ENCODE measurements around the gene SLC25A33. TPM values are rescaled to one million over a fixed set of nuclear protein-coding genes. Genes with fewer than 3 reads are reported as not detected.
"Not testable (repeated sequence)": the region's sequence is repeated elsewhere in the genome, so short reads cannot be mapped to it uniquely, and the experiment has no call there.

The SLC25A33 gene
- total RNA-seq, 1 experiment from 2014 or later, result 8.0 TPM

DNA sequence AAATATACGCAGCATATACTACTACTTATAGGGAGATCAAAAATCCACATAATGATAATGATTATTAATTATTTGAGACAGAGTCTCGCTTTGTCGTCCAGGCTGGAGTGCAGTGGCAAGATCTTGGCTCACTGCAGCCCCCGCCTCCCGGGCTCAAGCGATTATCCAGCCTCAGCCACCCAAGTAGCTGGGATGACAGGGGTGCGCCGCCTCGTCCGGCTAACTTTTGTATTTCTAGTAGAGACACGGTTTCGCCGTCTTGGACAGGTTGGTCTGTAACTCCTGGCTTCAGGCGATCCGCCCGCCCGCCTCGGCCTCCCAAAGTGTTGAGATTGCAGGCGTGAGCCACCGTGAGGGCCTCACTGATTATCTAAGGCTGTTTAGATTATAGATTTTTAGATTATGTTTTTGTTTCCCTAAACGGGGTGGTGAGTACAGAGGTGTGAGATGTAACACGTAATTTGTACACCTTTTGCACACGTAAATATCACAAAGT is 548 bp upstream of the SLC25A33 start:
- no peak for DNase-seq (ENCODE audit: extremely low read depth, low read depth)

DNA sequence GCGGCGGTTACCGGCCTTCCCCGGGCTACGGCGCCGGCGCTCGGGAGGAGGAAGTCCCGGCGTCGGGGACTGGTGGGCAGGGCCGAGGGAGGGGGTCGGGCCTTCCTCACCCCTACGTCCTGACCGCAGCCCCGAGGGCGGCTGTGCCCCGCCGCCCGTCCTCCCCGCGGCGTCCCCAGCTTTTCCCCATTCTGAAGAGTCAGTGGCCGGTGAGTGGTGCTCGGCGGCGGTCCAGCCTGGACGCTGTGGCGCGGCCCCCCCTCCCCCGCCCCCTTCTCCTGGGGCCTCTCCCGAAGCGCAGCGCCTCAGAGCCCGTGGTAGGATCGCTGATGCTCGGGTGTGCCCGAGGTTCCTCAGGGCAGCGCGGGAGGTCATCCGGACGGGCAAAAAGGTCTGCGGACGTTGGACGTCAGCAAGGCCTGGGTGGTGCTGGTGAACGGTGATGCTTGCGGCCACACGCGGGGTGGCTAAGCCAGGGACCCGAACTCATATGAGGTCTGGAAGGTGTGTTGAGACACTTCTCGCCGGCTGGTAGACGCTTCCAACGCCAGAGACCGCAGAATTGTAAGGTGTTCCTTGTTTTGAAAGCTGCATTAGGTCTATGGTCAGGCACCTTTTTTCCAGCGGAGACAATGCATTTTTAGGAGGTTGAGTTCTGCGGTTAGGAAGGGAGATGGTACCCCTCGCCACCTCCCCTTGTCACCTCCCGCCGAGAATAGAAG is 725 bp downstream of the SLC25A33 start:
- peak; percentile 7 for DNase-seq (ENCODE audit: extremely low read depth, low read depth)

DNA sequence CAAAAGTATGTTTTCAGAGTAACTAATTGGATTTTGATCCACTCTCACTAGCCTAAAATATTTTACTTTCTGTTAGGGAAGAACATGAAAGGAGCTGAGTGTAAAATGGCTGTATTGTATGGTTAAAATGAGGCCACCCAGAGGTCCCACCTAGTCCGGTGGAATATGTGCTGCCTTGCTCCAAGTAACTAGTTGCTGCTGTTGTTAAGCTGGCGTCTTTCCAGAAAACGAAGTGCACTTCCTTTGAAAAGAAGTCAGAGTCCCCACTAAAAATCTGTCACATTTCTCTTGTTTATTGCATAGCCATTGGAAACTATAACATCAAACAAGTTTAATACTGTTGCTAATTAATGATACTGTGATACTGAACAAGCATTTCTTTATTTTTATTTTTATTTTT is 3.2 kb downstream of the SLC25A33 start:
- DNase-seq (ENCODE audit: extremely low read depth, low read depth), result no peak

DNA sequence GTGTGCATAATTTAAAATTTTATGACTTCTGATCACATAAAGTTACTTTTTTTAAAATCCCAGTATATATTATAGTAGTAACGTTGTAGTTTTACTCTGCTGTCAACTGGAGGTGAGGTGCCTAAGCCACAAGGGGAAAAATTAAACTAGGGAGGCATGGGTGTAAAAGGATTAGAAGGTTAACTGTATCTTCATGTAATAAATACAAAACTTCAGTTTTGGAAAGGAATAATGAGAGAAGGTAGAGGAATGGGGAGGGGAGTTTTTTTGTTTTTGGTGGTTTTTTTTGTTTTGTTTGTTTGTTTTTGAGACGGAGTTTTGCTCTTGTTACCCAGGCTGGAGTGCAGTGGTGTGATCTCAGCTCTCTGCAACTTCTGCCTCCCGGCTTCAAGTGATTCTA is 5.7 kb downstream of the SLC25A33 start:
- no peak for DNase-seq (ENCODE audit: extremely low read depth, low read depth)

DNA sequence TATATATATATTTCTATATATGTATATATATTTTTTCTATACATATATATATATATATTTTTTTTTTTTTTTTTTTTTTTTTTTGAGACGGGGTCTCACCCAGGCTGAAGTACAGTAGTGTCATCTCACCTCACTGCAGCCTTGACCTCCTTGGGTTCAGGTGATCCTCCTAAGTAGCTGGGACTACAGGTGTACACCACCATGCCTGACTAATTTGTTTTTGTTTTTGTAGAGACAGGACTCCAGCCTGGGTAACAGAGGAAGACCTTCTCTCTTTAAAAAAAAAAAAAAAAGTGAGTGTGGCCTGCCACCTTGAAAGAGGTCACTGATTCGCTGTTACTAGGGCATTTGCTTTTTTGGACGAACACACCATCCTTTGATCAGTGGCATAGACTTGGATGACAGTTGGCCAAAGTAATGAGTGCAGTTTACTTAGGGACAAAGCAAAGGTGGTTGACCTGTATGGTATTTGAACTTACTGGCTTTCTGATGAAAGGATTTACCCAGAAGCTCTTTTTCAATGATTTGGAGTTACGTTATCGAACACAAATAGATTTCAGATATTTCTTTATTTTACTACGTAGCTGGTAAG is 10.8 kb downstream of the SLC25A33 start:
- DNase-seq (ENCODE audit: extremely low read depth, low read depth), result no peak

DNA sequence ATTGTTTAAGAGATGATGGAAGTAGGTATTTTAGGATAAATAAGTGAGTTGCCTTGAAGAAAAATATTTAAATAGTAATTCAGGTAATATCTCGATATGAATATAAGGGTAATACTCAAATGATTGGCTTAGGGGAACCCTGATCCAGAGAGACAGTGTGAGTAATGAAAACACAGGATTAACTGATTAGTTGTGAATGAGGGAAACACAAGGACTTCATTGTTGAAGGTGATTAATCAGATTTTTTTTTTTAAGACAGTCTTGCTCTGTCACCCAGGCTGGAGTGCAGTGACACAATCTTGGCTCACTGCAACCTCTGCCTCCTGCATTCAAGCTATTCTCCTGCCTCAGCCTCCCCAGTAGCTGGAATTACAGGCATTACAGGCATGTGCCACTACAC is 12.7 kb downstream of the SLC25A33 start:
- no peak for DNase-seq (ENCODE audit: extremely low read depth, low read depth)

DNA sequence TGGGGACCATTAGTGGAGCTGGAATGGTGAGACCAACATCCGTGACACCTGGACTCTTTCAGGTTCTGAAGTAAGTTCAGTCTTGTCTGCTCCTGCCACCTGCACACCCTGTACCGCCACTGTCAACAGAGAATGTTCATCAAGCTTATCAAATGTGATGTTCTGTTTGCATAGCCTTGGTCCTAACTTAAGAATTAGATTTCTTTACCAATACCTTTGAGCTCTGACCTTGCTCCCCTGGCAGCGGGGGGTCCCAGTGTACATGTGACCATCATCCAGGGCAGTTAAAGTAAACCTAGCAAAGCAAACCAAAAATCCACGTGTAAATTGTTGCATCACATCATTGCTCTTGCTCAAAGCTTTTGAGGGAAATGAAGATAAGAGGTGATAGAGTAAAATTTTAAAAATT is 14.5 kb downstream of the SLC25A33 start:
- no peak for DNase-seq (ENCODE audit: extremely low read depth, low read depth)

DNA sequence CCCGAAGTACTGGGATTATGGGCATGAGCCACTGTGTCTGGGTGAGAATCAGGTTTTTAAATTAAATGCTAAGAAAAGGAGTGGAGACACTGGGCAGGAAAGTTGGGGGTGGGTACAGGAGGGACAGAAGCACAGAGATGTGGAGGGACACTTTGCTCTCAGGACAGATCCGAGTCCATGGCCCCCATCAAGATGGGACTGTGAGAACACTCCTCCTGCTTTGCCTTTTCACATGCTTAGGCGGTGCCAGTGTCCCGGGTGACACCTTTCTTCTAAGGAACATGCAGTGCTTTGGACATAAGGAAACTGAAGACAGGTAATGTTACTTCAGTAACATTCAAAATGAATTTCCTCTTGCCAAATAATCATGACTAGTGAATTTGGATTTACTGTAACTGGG is 16.7 kb downstream of the SLC25A33 start:
- no peak for DNase-seq (ENCODE audit: extremely low read depth, low read depth)

DNA sequence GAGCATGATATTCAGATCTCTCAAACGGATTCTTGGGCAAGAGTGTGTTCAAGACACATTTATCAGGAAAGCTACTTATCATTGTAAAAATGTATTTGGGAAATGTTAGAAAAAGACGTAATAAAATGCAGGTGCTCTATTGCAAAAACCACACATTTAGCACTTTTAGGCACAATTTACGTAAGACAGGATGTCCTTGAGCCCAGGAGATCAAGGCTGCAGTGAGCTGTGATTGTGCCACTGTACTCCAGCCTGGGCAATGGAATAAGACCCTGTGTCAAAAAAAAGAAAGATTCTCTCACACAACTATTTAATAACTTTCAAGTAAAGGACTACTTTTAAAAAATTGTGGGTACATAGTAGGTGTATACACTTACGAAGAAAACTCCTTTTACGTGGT is 18.4 kb downstream of the SLC25A33 start:
- no peak for DNase-seq (ENCODE audit: extremely low read depth, low read depth)

DNA sequence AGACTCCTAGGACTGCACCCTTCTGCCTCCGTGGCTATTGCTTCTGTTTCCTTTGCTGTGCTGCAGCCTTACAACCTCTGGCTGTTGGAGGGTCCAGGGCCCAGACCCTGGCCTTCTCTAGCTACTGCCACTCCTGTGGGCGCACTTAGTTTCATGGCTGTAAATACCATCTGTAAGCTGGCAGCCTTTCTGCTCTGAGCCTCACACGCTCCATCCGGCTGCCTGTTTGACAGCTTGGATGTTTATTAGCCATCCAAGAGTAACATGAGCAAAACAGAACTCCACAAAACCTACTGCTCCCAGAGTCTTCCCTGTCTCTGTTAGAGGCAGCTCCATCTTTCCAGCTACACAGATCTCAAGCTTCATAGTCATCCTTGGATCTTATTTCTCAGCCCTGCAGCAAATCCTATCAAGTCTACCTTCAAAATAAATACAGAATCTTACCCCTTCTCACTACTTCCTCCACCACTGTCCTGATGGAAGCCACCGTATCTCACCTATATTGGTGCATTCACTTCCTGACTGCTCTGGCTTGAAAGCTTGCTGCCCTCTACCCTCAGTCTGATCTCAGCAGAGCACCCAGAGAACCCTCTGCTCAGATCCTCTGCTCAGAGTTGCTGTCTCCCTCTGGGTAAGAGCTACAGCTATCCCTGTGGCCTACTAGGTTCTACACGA is 19.1 kb downstream of the SLC25A33 start:
- DNase-seq (ENCODE audit: extremely low read depth, low read depth), result no peak

DNA sequence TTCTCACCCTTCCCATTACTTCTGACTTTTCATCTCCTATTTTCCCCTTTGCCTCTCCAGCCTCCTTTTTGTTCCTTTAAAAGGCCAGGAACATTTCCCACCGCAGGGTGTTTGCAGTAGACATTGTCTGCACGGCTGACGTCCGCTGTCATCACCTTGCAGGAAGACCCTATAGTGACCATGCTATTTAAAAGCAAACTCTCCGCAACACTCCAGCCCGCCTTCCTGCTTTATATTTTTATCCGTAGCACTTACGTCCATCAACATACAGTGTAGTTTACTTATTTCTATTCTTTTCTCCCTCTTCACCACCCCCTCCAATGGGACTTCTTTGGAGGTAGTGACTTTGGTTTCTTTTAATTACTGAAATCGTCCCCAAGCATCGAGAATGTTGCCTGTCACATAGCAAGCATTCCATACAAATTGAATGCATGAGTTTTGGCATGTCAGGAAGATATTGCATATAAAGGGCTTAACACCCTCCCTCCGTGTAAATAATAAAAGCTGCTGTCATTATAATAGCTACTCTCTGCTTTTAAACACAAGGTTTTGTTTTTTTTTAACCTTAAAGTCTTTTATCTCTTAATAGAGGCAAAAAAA is 19.8 kb downstream of the SLC25A33 start:
- no peak for DNase-seq (ENCODE audit: extremely low read depth, low read depth)

DNA sequence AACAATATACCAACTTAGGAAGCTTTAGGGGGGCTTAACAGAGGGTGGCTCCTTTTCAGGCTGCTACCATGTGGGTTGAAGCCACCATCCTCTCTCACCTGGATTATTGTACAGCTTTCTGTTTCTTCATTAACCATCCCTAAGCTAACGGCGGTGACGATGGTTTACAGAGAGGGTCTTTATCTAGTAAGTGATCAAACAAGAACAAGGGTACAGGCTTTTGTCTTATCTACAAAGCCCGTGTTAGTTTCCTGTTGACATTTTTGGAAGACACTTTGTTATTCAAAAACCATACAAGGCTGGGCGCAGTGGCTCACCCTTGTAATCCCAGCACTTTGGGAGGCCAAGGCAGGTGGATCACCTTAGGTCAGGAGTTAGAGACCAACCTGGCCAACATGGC is 20.4 kb downstream of the SLC25A33 start:
- no peak for DNase-seq (ENCODE audit: extremely low read depth, low read depth)

DNA sequence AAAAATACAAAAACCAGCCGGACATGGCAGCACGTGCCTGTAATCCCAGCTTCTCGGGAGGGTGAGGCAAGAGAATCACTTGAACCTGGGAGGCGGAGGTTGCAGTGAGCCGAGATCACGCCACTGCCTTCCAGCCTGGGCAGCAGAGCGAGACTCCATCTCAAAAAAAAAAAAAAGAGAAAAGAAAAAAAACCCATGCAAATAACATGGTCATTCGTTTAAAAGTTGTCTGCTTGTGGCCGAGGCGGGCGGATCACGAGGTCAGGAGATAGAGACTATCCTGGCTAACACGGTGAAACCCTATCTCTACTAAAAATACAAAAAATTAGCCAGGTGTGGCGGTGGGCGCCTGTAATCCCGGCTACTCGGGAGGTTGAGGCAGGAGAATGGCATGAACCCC is 20.8 kb downstream of the SLC25A33 start:
- DNase-seq (ENCODE audit: extremely low read depth, low read depth), result not testable (repeated sequence)

DNA sequence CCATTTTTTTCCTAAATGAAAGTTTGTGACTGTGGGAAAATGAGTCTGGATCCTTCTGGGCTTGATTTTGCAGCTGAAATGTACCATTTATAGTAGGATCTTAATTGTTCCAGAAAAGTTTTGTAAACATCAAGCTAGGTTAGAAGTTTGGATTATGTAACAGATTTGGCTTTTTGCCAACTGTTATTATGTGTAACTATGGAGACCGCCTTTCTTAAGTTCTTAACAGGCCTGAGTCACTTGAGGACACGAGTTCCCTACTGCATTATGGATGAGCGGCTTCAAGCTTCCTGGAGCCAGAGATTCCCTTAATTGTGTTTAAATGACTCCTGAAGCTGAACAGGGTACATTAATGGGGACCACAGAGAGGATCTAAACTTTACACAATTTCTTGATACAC is 22.2 kb downstream of the SLC25A33 start:
- DNase-seq (ENCODE audit: extremely low read depth, low read depth), result no peak

DNA sequence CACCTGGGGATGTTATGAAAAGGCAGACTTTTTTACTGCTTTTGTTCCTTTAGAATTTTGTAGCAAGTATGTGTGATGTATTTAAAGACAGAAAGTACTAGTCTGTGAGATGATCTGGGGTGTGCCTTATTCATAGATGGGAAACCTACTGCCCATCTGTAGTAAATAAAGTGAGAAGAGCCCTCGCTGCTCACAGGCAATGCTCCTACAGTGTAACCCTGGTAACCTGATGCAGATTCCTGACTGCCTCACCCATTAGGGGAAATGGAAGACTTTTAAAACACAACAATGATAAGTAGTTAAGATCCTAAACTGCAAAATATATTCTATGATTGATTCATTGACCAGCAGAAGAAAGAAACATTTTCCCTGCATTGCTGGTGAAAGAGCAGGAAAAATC is 30.0 kb downstream of the SLC25A33 start:
- no peak for DNase-seq (ENCODE audit: extremely low read depth, low read depth)

DNA sequence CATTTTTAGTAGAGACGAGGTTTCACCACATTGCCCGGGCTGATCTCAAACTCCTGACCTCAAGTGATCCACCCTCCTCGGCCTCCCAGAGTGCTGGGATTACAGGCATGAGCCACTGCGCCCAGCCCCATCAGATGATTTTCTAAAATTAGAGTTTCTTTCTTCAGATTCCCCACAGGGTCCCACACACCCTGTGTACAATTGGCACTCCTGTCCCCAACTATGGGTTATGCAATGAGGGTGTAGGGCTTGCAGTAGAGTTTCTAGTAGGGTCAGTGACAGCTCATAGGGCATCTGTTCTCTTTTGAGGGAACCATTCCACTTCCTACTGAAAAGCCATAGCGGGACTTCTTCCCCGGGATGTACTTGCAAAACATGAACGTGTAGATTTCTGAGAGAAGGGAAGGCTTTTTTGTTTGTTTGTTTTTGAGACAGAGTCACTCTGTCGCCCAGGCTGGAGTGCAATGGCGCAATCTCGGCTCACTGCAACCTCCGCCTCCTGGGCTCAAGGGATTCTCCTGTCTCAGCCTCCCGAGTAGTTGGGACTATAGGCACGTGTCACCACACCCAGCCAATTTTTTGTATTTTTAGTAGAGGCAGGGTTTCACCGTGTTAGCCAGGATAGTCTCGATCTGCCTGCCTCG is 31.7 kb downstream of the SLC25A33 start:
- DNase-seq (ENCODE audit: extremely low read depth, low read depth), result not testable (repeated sequence)

DNA sequence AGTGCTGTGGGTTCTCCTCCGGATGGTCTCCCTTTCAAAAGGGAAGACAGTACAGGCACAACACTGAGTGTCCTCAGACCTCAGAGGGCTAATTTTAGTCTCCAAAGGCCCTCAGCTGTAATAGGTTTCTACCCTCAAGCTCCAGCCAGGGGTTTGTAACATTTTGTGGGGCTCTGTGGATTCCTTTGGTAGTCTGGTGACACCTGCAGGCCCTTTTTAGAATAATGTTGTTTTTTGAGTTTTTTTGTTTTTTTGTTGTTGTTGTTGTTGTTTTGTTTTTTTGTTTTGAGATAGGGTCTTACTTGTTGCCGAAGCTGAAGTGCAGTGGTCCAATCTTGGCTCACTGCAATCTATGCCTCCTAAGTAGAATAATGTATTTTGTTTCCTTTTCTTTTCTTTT is 34.5 kb downstream of the SLC25A33 start:
- DNase-seq (ENCODE audit: extremely low read depth, low read depth), result no peak

DNA sequence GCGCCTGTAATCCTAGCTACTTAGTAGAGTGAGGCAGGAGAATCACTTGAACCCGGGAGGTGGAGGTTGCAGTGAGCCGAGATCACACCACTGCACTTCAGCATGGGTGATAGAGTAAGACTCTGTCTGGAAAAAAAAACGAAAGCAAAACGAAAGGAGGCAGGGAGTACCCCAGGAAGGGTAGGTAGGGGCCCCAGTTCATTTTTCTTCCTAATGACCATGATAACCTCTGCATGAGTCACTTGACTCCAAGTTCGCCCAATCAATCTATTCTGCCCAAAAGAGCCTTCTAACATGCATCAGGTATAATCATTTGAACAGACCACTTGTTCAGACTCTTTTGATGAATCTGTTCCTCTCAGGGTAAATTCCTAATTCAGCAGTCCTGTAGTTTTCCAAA is 36.2 kb downstream of the SLC25A33 start:
- no peak for DNase-seq (ENCODE audit: extremely low read depth, low read depth)

DNA sequence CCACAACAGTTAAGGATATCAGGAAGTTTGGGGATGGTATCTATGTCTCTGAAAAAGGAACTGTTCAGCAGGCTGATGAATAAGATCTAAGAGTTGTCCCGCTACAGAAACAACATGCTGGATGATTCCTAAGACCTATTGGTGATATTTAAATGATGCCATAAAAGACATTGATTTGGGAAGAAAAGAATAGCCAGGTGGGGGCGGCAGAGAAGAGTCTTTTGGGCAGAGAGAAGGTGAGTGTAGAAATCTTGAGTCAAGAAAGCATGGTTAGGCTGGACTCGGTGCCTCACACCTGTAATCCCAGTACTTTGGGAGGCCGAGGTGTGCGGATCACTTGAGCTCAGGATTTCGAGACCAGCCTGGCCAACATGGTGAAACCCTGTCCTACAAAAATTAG is 37.6 kb downstream of the SLC25A33 start:
- no peak for DNase-seq (ENCODE audit: extremely low read depth, low read depth)

DNA sequence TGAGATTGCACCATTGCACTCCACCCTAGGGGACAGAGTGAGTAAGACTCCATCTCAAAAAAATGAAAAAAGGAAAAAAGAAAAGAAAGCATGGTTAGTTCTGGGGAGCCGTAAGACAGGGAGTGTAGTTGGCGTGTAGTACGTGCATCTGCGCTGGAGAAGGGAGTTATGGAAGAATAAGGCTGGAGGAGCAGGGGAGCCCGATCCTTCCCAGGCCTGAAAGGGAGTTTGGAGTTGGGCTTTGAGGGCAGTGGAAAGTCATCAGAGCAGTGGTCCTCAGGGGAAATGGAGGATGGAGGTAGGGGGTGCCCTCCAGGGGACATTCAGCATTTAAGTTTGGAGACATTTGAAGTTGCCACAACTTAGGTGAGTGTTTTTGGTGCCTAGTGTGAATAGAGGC is 38.2 kb downstream of the SLC25A33 start:
- no peak for DNase-seq (ENCODE audit: extremely low read depth, low read depth)

DNA sequence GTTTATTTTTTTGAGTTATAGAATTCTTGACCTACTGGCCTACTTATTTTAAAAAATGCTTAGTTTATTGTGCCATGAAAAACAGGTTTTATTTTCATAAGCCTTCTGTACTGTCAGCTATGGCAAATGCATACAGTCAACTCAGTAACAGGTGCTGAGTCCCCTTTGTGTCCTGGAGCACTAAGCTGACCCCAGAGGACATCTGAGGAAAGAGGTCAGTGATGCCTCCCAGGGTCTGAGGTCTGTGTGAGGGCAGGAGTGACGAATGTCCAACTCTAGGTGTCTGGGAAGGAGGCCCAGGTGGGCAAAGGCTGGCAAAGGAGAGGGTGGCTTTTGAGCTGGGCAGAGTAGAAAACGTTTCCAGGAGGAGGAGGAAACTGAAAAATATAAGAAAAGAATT is 41.7 kb downstream of the SLC25A33 start:
- DNase-seq (ENCODE audit: extremely low read depth, low read depth), result no peak

All from NCI-H460 (cell line).